GM12878 (cell line): Measurements from ENCODE around the gene ANKRD28. TPM values are rescaled to one million over a fixed set of nuclear protein-coding genes. Genes with fewer than 3 reads are reported as not detected.

ENCODE experiments used
- ATAC-seq: fragments of 200-7000 bp; cut with Tn5 transposase; 3 replicates; pipeline ENCODE4 v1.9.1; 2020; ENCODE audit warnings: mild to moderate bottlenecking, moderate library complexity
- BruUV-seq: library from RNA; stranded (reverse); fragments of 400-500 nt; replicated peaks from 2 replicates; lab custom pipeline; 2021; lab: Mats Ljungman, UMichigan
- CTCF ChIA-PET: fragments of 300-600 bp; sonication (Branson Sonifier 250); formaldehyde crosslinking; extraction: SDS; loops from one replicate; lab custom pipeline; 2021; ENCODE audit warnings: inconsistent platforms; lab: Yijun Ruan, JAX
- POLR2A ChIA-PET: fragments of 350-600 bp; formaldehyde crosslinking; extraction: SDS; loops from one replicate; lab custom pipeline; 2021; ENCODE audit warnings: inconsistent platforms; lab: Charles Lee
- RAD21 ChIA-PET: fragments of 300-600 bp; sonication (Branson Sonifier 250); formaldehyde crosslinking; loops from one replicate; lab custom pipeline; 2023; ENCODE audit warnings: antibody characterized with exemption; ENCODE audit not compliant: unreplicated experiment; lab: Charles Lee
- SMC1A ChIA-PET: fragments of 300-600 bp; sonication (Branson Sonifier 250); formaldehyde crosslinking; loops from one replicate; lab custom pipeline; 2023; ENCODE audit not compliant: unreplicated experiment, uncharacterized antibody; lab: Charles Lee
- DNase-seq: peaks from one replicate; pipeline ENCODE4 v3.0.0-alpha.2; 2011; ENCODE audit warnings: low read depth, low spot score
- FAIRE-seq: peaks from 3 replicates; lab custom pipeline; 2011; peaks lifted over from hg19 to GRCh38; lab: Jason Lieb, UNC
- H2AFZ ChIP-seq: 2 replicates; pipeline ENCODE4 v1.6.0; 2011; ENCODE audit warnings: low read depth, low read length, control low read depth; ENCODE audit not compliant: control insufficient read depth
- H3K27ac ChIP-seq: 2 replicates; pipeline ENCODE4 v1.5.1; 2011; ENCODE audit warnings: control low read depth; ENCODE audit not compliant: control insufficient read depth, insufficient read depth
- H3K27me3 ChIP-seq, 2 experiments: replicated peaks in 1 of 2; 2 replicates each; pipeline versions ENCODE4 v1.6.0 to v1.6.1; 2011; ENCODE audit warnings: low read length in 1 of 2; ENCODE audit not compliant: control insufficient read depth in 2 of 2, insufficient read depth in 2 of 2
- H3K36me3 ChIP-seq, 2 experiments: 2 replicates each; pipeline ENCODE4 v1.5.1; 2011; ENCODE audit warnings: low read length in 1 of 2; ENCODE audit not compliant: control insufficient read depth in 2 of 2, insufficient read depth in 2 of 2
- H3K4me1 ChIP-seq: 2 replicates; pipeline ENCODE4 v1.6.1; 2011; ENCODE audit warnings: mild to moderate bottlenecking, low read length, moderate library complexity, mixed read lengths; ENCODE audit not compliant: control insufficient read depth, insufficient read depth
- H3K4me2 ChIP-seq: 2 replicates; pipeline ENCODE4 v1.6.0; 2011; ENCODE audit warnings: control low read depth; ENCODE audit not compliant: control insufficient read depth, insufficient read depth
- H3K4me3 ChIP-seq: fragments of 200-600 bp; sonication (generic); 2 replicates; pipeline ENCODE4 v1.5.1; 2016
- H3K79me2 ChIP-seq: 2 replicates; pipeline ENCODE4 v1.6.0; 2011; ENCODE audit warnings: low read length; ENCODE audit not compliant: control insufficient read depth, insufficient read depth
- H3K9ac ChIP-seq: 2 replicates; pipeline ENCODE4 v1.8.0; 2011; ENCODE audit warnings: low read length, control low read depth, mixed read lengths; ENCODE audit not compliant: control insufficient read depth, insufficient read depth
- H3K9me3 ChIP-seq: replicated peaks from 3 replicates; pipeline ENCODE4 v1.5.1; 2011; ENCODE audit warnings: mild to moderate bottlenecking, low read length; ENCODE audit not compliant: control insufficient read depth, insufficient read depth
- H4K20me1 ChIP-seq: 2 replicates; pipeline ENCODE4 v1.6.0; 2011; ENCODE audit not compliant: control insufficient read depth, insufficient read depth
- E2F4 ChIP-seq: IDR thresholded peaks from 2 replicates; pipeline ENCODE4 v1.6.1; 2012; ENCODE audit warnings: low read depth, low read length, improper control_type of control experiment
- GATAD2B ChIP-seq: fragments of 450-650 bp; conservative IDR thresholded peaks from 2 replicates; pipeline ENCODE4 v1.6.1; 2017; ENCODE audit warnings: low read depth, mild to moderate bottlenecking, moderate library complexity
- IRF4 ChIP-seq: IDR thresholded peaks from 2 replicates; pipeline ENCODE4 v1.6.1; 2011; ENCODE audit warnings: low read depth, low read length
- PBX3 ChIP-seq: IDR thresholded peaks from 2 replicates; pipeline ENCODE4 v1.6.1; 2011; ENCODE audit warnings: mild to moderate bottlenecking, low read depth, low read length, moderate library complexity; ENCODE audit not compliant: insufficient replicate concordance
- SREBF2 ChIP-seq: IDR thresholded peaks from 2 replicates; pipeline ENCODE4 v1.6.1; 2012; ENCODE audit warnings: mild to moderate bottlenecking, low read length
- WGBS: methylation state at CpG from one replicate; pipeline ENCODE4 v1.1.6; 2016; ENCODE audit warnings: low lambda C conversion rate; ENCODE audit not compliant: insufficient replicate concordance, insufficient coverage; ENCODE audit errors: missing lambda C conversion rate; 5-methylcytosine and 5-hydroxymethylcytosine counted together
- in situ Hi-C: fragments of 300-500 bp; cut with MboI; formaldehyde crosslinking; loops from 9 replicates; pipeline ENCODE4 v1.14.3; 2018; ENCODE audit warnings: mixed read lengths
- intact Hi-C: fragments of 100-400 bp; cut with micrococcal nuclease; formaldehyde crosslinking; loops from one replicate; pipeline ENCODE4 v1.14.2; 2022; ENCODE audit not compliant: unreplicated experiment
- polyA plus RNA-seq, 11 experiments: library from polyadenylated mRNA; depleted of rRNA in 4 of 11; unstranded in 6 of 11; stranded (reverse) in 5 of 11; fragments of >200 nt; fragmentation: Nextera tagmentation in 4 of 11; fragmentation: Illumina TruSeq in 1 of 11; extraction: Ambion mirVana in 4 of 11; extraction: Trizol in 1 of 11; gene quantifications; 1 replicate in 1 of 11; 2 replicates in 10 of 11; pipeline versions ENCODE4 v1.2.1 to v1.2.3, GENCODE V29; 2011 to 2016; ENCODE audit warnings: inconsistent platforms in 2 of 11, missing spikeins in 2 of 11, low read depth in 1 of 11
- total RNA-seq, 4 experiments: library from RNA; depleted of rRNA in 3 of 4; stranded (reverse); fragments of >200 nt in 3 of 4; fragmentation: Illumina TruSeq in 1 of 4; extraction: Trizol in 1 of 4; gene quantifications; 2 replicates each; pipeline versions ENCODE4 v1.2.1 to v1.2.3, GENCODE V29; 2013 to 2021
- TF ChIP-seq, protein P1 (sequence below): IDR thresholded peaks from 2 replicates; pipeline ENCODE4 v1.6.1; 2012; ENCODE audit warnings: mild to moderate bottlenecking, low read depth, low read length
- TF ChIP-seq, protein P2 (sequence below): IDR thresholded peaks from 2 replicates; pipeline ENCODE4 v1.6.1; 2012; ENCODE audit warnings: low read length, inconsistent platforms

ANKRD28 gene
- total and polyA plus RNA-seq, 10 of the 15 experiments (the other 5 are each of a cell fraction or from before 2014, with no cell fraction given): 11.2 to 105 (median 38.3) TPM

- TF ChIP-seq PBX3: no peak
- TF ChIP-seq, protein P1, sequence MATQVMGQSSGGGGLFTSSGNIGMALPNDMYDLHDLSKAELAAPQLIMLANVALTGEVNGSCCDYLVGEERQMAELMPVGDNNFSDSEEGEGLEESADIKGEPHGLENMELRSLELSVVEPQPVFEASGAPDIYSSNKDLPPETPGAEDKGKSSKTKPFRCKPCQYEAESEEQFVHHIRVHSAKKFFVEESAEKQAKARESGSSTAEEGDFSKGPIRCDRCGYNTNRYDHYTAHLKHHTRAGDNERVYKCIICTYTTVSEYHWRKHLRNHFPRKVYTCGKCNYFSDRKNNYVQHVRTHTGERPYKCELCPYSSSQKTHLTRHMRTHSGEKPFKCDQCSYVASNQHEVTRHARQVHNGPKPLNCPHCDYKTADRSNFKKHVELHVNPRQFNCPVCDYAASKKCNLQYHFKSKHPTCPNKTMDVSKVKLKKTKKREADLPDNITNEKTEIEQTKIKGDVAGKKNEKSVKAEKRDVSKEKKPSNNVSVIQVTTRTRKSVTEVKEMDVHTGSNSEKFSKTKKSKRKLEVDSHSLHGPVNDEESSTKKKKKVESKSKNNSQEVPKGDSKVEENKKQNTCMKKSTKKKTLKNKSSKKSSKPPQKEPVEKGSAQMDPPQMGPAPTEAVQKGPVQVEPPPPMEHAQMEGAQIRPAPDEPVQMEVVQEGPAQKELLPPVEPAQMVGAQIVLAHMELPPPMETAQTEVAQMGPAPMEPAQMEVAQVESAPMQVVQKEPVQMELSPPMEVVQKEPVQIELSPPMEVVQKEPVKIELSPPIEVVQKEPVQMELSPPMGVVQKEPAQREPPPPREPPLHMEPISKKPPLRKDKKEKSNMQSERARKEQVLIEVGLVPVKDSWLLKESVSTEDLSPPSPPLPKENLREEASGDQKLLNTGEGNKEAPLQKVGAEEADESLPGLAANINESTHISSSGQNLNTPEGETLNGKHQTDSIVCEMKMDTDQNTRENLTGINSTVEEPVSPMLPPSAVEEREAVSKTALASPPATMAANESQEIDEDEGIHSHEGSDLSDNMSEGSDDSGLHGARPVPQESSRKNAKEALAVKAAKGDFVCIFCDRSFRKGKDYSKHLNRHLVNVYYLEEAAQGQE: no peak
- TF ChIP-seq, protein P2, sequence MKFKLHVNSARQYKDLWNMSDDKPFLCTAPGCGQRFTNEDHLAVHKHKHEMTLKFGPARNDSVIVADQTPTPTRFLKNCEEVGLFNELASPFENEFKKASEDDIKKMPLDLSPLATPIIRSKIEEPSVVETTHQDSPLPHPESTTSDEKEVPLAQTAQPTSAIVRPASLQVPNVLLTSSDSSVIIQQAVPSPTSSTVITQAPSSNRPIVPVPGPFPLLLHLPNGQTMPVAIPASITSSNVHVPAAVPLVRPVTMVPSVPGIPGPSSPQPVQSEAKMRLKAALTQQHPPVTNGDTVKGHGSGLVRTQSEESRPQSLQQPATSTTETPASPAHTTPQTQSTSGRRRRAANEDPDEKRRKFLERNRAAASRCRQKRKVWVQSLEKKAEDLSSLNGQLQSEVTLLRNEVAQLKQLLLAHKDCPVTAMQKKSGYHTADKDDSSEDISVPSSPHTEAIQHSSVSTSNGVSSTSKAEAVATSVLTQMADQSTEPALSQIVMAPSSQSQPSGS: no peak
- no peak for TF ChIP-seq IRF4
- no peak for TF ChIP-seq GATAD2B
- TF ChIP-seq E2F4: no peak
- no peak for TF ChIP-seq SREBF2
- Histone ChIP-seq H4K20me1 (no peaks in the 10 kb centered on the region), H3K4me3 (no peak overlapping the region), H3K36me3 (no peaks in the 10 kb centered on the region), H3K9ac (no peak overlapping the region), H3K27me3 (no peaks in the 10 kb centered on the region), H3K27ac (no peak overlapping the region), H3K79me2 (no peaks in the 10 kb centered on the region), H2AFZ (no peak overlapping the region), H3K4me2 (no peak overlapping the region), H3K4me1 (peaks cover 21% of the 10 kb centered on the region), H3K9me3 (peaks cover 20% of the 10 kb centered on the region)
- intact Hi-C loops: no loop called here
- ATAC-seq: no peak
- SMC1A ChIA-PET: interaction anchor here (1.5 to 1.7 kb wide), 2 partner anchors 23 to 159 kb away, joined by 5 to 8 read pairs; no protein-coding TSS in a partner anchor
- WGBS: 98% methylated on average over 3 of the region's 3 CpGs
- no peak for DNase-seq
- RAD21 ChIA-PET: interaction anchor here (1.4 kb wide), 1 partner anchor 14 kb away, joined by 4 read pairs; no protein-coding TSS in a partner anchor
- POLR2A ChIA-PET: no interaction called here
- BruUV-seq: no TSS peak
- CTCF ChIA-PET: no interaction called here
- no peak for FAIRE-seq
- in situ Hi-C loops: no loop called here
Observed at GRCh38 chr3:15653321-15653720, 144.5 kb downstream of the ANKRD28 start.
